ENCODE data around the gene MBNL2.

MBNL2 gene

DNA sequence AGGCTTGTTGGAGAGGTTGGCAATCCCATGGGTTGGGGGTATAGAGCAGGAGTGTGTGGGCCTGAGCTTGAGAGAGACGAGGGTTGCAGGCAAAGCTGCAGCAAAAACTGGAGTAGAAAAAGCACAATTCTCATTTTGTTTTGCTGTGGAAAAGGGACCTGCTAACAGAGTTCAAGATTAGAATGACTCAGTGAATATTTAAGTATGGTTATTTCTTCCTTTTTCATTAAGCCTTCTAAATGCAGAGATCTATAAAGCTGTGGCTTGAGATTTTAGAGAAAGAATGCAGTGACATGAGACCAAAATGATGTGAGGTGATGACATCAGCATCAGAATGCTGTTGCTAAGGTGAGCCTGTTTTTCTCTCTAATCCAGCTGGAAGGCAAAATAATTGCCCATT, 10.8 kb upstream of the MBNL2 start:
- no peak for DNase-seq

DNA sequence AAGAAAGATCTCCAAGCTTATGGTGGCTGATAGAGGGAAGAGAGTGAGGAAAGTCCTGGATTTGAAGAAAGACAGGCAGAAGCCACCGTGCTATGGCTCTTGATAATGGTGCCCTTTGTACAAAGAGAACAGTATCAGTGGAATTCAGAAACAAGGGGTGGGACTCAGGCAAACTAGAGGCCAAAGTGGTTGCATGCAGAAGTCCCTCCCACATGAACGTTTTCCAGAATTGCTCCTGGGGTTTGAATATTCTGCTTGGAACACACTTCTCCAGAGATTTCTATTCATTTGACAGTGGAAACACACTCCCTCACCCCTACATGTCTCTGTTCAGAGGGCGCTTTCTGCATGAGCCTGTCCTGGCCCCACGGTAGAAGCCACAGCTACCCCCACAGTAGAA, 10.1 kb upstream of the MBNL2 start:
- no peak for DNase-seq

DNA sequence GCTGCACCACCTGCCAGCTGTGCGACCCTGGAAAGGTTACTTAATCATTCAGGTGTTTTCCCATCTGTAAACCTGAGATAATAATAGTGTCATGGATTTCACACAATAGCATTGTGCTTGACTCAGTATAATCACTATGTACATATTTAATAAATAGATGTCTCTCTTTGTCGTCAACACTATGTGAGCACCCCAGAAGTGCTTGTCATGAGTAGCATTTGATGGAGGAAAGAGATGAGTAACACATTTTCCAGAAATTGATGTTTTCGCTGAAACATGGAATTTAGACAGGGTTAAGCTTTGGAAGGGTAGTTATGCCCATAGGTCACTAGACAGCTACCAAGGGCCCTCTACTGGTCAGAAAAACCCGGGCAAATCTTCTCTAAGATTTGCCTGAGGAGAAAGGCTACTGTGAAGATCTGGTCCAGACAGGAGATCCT, 9.5 kb upstream of the MBNL2 start:
- DNase-seq, result peak; percentile 36 to 94 (median 84)

DNA sequence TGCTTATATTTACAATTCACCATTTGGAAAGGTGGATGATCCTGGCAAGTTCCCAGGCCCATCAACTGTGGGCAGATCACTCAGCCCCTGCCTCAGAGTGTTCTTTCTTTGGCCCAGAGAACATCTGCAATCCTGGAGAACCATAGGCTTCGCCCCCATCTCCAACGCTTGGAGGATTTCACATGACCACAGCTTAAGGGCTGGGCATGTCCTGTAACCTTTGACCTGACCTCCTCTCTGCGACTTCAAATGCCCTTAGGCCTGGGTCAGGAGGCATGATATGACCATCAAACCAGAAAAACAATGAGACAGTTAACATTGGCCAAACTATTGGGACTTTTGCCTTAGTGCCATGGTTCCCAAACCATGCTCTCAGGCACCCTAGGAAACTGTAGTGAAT, 7.2 kb upstream of the MBNL2 start:
- DNase-seq, result no peak

DNA sequence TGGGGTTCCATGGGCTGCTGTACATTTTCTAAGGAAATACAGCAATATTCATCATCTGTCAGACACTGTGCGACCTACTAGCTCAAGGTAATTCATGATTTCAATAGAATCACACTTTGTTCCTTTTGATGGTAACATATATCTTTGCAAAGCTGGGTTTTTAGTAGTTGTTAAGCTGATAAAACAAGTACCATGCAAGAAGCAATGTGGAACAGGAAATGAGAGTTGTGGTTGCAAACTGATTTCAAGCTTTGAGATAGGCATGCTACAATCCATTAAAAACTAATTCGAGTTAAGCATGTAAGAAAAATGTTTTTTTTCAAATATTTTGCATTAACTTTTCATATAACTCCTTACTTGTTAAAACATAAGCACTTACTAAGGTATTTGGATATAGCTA, 6.8 kb upstream of the MBNL2 start:
- no peak for DNase-seq

DNA sequence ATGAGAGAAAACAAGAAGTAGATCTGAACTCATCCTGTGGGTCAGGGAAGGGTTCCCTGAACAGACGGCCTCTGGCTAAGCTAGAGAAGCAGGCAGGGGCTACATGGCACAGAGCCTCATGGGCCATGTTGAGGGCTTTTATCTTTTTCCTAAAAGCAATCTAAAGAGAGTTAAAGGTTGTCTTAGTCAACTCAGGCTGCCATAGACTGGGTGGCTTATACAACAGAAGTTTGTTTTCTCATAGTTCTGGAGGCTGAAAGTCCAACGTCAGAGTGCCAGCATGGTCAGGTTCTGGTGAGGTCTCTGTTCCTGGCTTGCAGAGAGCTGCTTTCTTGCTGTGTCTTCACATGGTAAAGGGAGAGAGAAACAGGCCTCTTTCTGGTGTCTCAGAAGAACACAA, 2.9 kb upstream of the MBNL2 start:
- DNase-seq, result no peak

DNA sequence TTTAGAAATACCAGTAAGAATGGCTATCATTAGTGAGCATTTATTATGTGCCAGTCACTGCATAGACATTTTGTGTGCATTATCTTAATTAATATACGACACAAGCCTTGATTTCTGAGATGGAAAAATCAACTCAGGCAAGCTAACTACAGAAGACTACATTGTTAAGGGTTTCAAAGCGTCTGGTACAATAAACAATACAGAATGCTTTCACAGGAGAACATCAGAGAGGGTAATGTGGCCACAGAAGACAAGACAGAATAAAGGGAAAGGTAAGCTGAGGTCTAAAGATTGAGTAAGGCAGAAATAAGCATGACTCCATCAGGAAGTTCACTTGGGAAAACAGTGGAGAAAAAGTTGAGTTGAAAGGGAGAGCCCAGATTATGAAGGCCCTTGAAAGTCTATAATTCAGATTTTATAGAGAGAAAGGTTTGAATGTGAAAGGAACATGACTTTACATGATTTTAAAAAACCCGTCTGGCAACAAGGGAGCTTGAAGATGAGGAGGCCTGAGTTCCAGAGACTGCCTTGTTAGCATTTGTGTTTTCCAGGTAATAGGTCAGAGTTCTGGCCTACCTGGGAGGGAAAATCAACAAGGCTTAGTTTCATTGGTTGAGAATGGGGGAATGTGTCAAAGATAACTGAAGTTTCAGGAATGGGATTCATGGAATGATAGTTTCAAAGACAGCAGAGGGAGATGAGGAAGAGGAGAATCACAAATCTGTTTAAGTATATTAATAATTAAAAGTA, 1.8 kb upstream of the MBNL2 start:
- no peak for DNase-seq

DNA sequence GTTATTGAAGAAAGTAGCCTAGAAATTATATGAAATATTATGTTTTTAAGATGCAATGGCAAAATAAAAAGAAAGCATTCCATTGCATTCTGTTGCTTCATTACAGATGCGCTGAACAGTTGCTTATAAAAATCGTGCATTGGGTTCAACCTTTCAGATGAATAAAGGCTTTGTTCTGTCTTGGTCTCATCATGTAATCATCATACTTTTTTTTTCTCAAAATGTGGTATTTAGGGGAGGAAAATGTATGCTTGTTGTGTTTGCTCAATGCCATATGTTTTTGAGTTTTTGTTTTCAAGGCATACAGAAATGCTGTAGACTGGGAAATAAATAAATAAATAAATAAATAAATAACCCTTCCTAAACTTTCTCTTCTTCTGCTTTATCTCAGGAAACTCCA, 1.1 kb upstream of the MBNL2 start:
- no peak for DNase-seq

DNA sequence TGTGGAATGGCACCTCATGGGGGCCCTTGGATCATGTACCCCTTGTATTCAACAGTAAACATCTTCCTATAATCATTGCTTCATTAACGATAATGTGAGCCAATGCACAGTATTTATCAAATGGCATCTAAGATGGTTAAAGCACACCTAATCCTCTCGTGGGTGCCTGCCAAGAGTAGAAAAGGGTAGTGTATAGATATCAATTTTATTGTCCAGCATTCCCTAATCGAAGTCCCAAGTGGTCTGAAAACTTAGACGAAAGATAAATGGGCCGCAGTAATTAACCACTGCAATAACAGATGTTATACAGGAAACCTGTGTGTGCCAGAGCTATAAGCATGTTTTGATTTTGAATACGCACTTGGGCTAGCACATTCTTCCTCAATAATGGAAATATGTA, 667 bp upstream of the MBNL2 start:
- DNase-seq, result peak in 1 of 3 experiments; percentile 62

DNA sequence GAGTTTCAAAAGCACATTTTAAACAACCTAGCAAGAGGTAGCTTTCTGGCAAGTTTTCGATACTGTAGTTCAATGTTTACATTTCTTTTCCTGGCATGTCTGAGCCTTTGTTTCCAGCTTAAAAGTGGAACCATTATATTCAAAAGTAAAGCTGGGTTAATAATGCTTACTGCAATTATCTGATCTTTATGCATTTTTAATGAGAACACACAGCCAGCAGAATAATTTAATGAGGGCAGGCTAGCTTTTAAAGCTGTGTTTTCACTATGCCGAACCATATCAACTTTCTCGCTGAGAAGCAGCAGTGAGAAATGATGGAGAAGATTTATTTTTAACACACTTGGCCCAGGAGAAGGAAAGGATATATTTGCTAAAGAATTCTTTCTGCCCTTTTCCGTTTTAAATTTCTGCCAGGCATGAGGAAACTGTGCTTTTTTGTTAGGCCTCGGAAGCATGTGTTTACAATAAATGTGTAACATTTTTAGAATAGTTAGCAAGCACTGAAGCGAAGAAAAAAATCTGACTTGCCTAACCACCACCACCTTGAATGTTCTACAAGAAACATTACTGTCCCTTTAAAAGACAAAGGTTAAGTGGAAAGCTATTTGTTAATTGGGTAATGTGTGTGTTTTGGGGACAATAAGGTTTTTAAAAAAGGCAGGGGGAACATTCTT, 1.0 kb downstream of the MBNL2 start:
- DNase-seq, result peak; percentile 32 to 87 (median 62)

DNA sequence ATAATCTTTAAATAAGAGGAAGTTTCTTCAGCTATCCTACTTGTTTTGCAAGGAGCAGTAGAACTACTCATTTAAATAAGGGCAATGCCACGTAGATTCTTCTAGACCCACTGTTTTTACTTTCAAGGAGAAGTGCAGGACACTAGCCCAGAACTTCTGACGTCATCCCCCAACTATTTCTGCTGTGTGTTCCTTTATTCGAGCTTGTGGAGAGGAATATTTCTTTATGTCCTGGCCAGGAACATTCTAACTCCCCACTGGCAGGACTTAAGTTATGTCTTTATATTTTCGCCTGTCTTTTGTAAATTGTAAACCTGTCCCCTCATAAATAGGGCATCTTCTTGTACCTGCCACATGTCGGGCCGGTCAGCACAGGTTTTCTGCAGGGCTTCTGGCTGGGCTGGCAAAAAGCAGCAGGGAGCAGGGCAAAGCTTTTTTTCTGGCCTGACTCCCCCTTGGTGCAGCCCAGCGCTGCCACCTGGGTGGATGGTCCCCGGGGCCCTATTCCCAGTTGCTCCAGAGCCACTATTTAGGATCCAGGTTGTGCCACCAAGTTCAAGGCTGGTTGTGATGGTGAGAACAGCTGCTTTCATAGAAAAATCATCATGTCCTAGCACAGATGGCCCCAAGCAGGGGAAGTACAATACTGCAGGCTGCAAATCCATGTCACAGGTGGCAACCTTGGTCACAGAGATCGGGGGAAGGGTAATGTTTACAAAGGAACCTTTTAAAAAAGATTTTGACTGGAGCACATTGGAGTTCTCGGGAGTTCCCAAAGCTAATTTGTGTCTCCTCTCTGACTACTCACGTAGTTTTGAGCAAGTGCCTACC, 1.8 kb downstream of the MBNL2 start:
- DNase-seq, result peak; percentile 23 to 87 (median 68)

DNA sequence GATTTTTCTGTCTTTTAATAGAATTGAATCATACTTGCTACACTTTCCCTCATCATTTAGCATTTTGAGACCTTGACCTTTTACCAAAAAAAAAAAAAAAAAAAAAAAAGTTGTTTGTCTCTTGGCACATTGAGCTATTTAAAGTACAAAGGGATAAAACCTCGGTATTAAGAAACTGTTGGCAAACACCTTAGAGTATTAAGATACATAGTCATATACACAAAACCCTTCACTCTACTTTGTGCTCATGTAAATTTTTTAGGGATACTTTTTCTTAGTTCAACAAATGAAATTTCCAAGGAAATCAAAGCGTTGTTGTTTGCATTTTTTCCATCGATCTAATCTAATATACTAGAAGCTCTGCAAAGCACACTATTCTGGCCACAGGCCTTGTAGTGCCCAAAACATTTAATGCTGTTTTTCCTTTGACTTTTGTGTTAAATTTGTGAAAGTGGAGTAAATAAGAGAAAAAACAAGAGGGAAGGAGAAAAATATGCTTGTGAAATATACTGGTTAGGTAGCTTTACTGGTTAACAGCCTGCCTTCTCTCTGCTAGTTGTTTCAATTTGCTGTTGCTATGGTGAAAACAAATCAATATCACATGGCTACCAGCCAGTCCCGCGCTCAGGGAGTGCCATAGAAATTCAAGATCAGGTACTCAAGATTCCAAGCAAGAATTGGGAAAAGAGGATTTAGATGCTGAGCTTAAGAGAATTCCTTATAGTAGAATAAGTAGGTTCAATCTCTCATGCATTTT, 2.6 kb downstream of the MBNL2 start:
- peak; percentile 49 to 81 (median 64) for DNase-seq

DNA sequence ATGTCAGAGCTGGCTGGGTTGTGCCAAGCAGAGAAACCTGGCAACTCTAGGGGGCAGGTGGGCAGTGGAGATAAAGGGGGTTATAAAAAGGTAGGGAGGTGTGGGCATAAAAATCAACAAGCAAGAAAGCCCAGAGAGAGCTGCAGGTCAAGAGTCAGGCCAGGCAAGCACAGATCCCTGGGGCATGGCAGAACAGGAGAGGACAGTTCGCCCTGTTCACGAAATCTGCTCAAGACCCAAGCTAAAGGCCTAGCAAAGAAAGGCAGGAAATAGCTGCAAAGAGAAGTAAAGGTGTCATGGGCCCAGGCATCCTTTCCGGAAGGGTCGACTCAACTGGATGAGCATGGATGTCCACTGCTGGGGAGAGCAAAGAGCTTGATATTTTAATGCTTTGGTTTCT, 3.4 kb downstream of the MBNL2 start:
- DNase-seq, result peak; percentile 13 to 67 (median 47)

DNA sequence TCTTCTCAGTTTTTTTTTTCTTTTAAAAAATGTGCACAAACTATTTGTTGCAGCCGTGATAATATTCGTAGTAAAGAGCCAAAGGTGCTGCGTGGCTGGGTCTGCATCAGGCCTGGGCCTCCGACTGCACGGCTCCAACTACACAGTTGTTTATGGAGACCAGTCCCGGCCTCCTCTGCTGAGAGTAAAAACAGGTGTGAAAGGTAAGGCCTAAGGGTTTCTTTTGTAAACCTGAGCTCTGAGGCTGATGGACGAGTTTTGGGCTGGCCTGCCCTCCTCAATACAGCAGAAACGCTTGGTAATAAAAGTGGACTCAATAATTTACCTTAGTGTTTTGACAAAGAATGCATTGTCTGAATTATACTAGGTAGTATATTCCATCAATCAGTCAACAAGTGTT, 3.9 kb downstream of the MBNL2 start:
- peak in 2 of 3 experiments; percentile 67 to 91 for DNase-seq

DNA sequence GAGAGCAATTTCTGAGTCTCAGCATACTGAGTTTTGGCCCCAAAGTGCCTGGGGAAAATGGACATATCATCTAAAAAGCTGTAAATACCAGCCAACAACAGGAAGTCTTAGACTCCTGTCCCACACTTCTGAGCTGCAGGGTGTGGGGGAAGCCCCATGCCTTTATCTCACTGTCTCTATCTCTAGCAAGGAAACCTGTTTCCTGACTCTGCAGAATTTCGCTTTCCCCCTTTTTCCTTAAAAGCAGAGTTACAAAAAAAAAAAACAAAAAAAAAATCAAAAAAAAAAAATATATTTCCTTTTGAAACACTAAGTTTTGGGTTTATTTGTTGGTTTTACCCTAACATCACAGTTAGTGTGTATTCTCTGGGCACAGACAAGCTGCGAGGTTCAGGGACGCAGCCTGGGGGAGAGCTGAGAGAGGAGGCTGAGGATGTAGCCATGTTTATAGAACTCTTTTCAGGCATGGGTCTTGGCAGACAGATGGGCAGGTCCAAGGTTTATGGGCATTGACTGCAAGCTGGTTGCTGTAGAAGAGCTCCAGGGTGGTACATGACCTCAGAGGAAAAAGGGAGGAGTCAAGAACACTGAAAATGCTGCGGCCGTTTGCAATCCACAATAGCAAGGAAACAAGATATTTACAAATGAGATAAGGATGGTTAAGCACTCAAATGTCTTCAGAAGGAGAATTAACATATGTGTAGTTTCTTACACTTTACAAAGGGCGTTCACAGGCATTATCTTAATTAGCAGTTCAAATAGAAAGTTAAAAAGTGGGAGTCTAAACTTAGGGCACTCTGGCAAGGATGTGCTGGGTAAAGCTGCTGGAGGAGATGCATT, 4.9 kb downstream of the MBNL2 start:
- peak; percentile 15 to 63 (median 28) for DNase-seq

DNA sequence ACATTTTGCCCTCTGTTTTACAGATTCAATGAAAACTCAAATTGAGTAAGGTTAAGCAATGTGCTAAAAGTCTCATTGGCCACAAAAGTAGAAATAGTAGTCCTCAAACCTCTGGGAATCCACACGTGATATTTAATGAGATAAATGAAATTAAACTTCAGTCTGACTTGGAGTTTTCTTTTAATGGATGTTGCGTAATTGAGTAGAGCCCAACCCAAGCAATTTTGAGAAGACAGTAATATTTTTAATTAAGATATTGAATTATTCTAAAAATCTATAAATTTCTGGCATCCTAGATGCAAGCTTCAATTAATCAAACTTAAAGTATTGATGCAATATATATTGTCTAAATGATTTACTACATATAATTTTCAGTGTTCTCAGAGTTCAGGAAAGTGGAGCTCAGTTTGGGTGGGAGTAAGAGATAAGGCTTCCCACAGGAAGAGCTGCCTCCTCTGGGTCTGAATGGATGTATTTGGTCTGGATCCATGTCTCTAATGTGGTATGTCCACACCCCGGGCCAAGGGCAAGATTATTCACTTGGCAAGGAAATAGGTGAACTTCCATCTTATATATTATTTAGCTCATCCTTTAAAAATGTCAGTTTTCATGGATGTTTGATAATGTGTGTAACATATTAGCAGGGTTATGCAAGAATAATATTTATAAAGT, 6.9 kb downstream of the MBNL2 start:
- DNase-seq, result no peak

DNA sequence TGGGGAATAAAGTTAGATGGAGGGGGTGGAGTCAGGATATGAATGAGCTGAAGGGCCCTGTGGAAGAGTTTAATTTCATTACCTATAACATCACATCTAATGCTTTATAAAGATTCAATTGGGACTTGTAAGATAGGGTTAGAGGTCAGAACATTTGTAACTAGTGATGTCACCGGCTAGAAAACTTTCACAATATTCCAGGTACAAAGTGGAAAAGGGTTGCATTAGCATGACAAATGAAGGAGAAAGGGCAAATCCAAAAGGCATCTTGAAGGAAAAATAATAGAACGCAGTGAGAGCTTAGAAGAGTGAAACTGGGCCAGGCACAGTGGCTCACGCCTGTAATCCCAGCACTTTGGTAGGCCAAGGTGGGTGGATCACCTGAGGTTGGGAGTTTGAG, 7.6 kb downstream of the MBNL2 start:
- no peak for DNase-seq

DNA sequence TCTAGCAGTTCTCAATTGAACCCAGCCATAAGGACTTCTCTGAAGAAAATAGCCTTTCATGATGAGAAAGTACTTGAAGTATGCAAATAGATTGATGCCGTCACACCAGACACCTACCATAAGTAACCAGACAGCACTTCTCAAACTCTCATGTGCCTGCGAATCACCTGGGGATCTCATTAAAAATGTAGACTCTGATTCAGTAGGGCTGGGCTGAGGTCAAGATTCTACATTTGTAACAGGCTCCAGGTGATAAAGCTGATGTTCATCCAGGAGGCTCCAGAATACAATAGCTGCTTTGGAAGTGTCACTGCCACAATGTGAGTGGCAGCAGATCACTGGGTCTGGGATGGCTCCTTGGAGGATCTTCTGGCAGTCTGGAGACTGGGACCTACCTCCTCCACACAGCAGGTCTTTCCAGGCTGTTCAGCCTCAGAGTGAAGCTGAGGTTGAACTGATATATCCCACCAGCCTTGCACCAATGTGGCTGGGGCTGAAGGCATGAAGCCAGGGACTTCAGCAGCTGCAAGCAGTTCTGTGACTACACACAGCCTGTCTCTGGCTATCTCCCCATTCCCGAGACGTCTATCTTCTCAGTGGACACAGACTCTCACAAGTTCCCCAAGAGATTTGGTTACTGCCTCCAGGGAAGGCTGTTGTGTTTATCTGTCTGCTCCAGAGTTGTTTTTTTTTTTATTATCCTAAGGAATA, 9.1 kb downstream of the MBNL2 start:
- peak in 1 of 3 experiments; percentile 54 for DNase-seq

DNA sequence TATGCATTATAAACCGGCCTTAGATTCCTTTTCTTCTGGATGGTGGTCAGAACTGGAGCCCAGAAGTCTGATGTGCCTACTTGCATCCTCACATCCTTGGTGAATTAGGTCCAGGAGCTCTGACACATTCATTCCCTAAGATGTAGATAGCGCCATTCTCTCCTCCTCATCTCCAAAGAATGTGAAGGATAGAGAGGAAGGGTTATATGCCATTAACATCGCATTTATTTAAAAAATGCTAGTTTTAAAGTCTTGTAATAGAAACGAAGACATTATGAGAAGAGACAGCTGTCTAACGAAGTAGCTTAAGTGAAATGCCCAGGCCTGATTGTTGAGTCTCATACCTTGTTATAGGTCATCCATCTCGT, 9.7 kb downstream of the MBNL2 start:
- no peak for DNase-seq

DNA sequence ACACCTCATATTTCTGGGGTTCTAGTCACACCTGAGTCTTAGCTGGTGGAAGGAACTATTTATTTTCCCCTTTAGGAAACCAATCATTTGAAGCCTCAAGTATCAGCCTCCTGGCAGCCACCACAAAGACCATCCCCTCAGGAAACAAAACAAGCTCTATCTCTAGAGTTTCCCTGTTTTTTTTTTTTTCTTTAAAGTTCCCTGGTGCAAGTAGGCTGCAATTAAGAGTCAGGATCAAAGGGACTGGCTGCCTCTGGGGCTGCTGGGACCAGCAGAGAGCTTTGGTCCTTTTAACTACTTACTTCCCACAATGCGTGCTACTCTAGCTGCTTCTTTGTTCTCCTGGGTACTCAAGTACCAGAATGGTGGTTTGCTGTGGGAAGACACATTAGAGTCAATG, 11.4 kb downstream of the MBNL2 start:
- peak in 1 of 3 experiments; percentile 23 for DNase-seq

DNA sequence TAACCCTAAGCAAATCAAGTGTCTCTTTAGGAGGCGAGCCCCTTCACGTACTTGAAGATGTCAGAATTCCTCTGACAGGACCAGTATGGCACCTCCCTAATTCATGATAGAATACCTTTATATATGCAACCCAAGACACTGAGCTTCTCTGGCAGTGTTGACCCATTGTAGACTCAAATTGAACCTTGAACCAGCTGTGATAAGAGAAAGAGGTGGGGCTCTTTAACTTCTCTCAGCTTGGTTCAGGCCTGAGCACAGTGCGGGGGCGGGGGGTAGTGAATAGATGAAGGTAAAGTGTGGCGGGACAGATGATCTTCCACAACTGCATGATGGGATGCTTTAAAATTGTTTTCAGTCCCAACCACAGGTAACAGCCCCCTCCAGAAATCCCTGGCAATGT, 12.1 kb downstream of the MBNL2 start:
- no peak for DNase-seq

Measured in NCI-H1417 (cell line).